ENCODE data around the gene PCCA.
A peak's percentile ranks its signal among the peaks of the same experiment; 100 is the strongest.

Gene PCCA

GRCh38 chr13:100478107-100478809, 389.4 kb downstream of the PCCA start:
- Histone ChIP-seq H3K4me3 (ENCODE audit: extremely low read depth, insufficient read depth, low read length, poor library complexity, severe bottlenecking) (no peak overlapping the region), H3K9me3 (ENCODE audit: control insufficient read depth, low read length) (no peaks in the 10 kb centered on the region), H3K36me3 (ENCODE audit: control insufficient read depth, insufficient read depth, low read length) (no peaks in the 10 kb centered on the region), H3K4me1 (ENCODE audit: control insufficient read depth, insufficient read depth, low read length, poor library complexity, severe bottlenecking) (no peaks in the 10 kb centered on the region), H3K27ac (ENCODE audit: low read depth, low read length, severe bottlenecking) (no peak overlapping the region)
- 83 to 84% methylated on average over 10 of the region's 12 CpGs for WGBS, 2 experiments (ENCODE audit: insufficient coverage in 2 of 2)

GRCh38 chr13:100480676-100481075, 391.8 kb downstream of the PCCA start:
- Histone ChIP-seq H3K4me3 (ENCODE audit: extremely low read depth, insufficient read depth, low read length, poor library complexity, severe bottlenecking) (no peak overlapping the region), H3K27ac (ENCODE audit: low read depth, low read length, severe bottlenecking) (no peak overlapping the region), H3K4me1 (ENCODE audit: control insufficient read depth, insufficient read depth, low read length, poor library complexity, severe bottlenecking) (no peaks in the 10 kb centered on the region), H3K9me3 (ENCODE audit: control insufficient read depth, low read length) (no peaks in the 10 kb centered on the region), H3K36me3 (ENCODE audit: control insufficient read depth, insufficient read depth, low read length) (no peaks in the 10 kb centered on the region)
- 81 to 91% methylated on average over 7 of the region's 9 CpGs for WGBS, 2 experiments (ENCODE audit: insufficient coverage in 2 of 2)

GRCh38 chr13:100483139-100483538, 394.2 kb downstream of the PCCA start:
- H3K27ac ChIP-seq (ENCODE audit: low read depth, low read length, severe bottlenecking), result no peak overlapping the region
- H3K4me3 ChIP-seq (ENCODE audit: extremely low read depth, insufficient read depth, low read length, poor library complexity, severe bottlenecking), result no peak overlapping the region
- H3K4me1 ChIP-seq (ENCODE audit: control insufficient read depth, insufficient read depth, low read length, poor library complexity, severe bottlenecking), result no peaks in the 10 kb centered on the region
- 78 to 83% methylated on average over 3 to 5 of the region's 6 CpGs for WGBS, 2 experiments (ENCODE audit: insufficient coverage in 2 of 2)
- no peaks in the 10 kb centered on the region for H3K9me3 ChIP-seq (ENCODE audit: control insufficient read depth, low read length)
- no peaks in the 10 kb centered on the region for H3K36me3 ChIP-seq (ENCODE audit: control insufficient read depth, insufficient read depth, low read length)

- H3K4me1 ChIP-seq (ENCODE audit: control insufficient read depth, insufficient read depth, low read length, poor library complexity, severe bottlenecking), result no peaks in the 10 kb centered on the region
- H3K36me3 ChIP-seq (ENCODE audit: control insufficient read depth, insufficient read depth, low read length), result no peaks in the 10 kb centered on the region
- 87 to 94% methylated on average over 3 to 7 of the region's 8 CpGs for WGBS, 2 experiments (ENCODE audit: insufficient coverage in 2 of 2)
- no peak overlapping the region for H3K4me3 ChIP-seq (ENCODE audit: extremely low read depth, insufficient read depth, low read length, poor library complexity, severe bottlenecking)
- H3K9me3 ChIP-seq (ENCODE audit: control insufficient read depth, low read length), result no peaks in the 10 kb centered on the region
- no peak overlapping the region for H3K27ac ChIP-seq (ENCODE audit: low read depth, low read length, severe bottlenecking)
Observed at GRCh38 chr13:100483841-100484381, 395.0 kb downstream of the PCCA start.

DNA sequence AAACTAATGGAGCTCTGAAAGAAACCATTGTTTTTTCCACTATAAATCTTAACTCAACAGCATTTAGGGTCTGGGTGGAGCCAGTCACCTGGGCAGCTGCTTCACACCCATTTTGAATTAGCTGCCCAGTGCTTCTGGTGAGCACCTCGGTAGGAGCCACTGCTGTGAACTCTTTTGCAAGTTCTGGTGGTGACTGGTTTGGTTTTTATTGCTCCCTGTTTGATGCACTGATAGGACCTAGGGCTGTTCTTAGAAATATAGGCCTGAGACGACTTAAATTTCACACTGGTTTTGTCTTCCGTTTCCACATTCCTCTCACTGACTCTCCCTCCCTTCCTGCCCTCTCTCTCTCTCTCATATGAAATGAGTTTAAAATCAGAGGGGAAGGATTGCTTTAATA, 395.8 kb downstream of the PCCA start:
- H3K27ac ChIP-seq (ENCODE audit: low read depth, low read length, severe bottlenecking), result no peak overlapping the region
- H3K4me1 ChIP-seq (ENCODE audit: control insufficient read depth, insufficient read depth, low read length, poor library complexity, severe bottlenecking), result no peaks in the 10 kb centered on the region
- H3K36me3 ChIP-seq (ENCODE audit: control insufficient read depth, insufficient read depth, low read length), result no peaks in the 10 kb centered on the region
- H3K9me3 ChIP-seq (ENCODE audit: control insufficient read depth, low read length), result no peaks in the 10 kb centered on the region
- WGBS, 2 experiments (ENCODE audit: insufficient coverage in 2 of 2), result 50% methylated on average over 1 of the region's 3 CpGs; no CpG with 5 or more reads in 1 of the 2 experiments
- no peak overlapping the region for H3K4me3 ChIP-seq (ENCODE audit: extremely low read depth, insufficient read depth, low read length, poor library complexity, severe bottlenecking)

GRCh38 chr13:100485265-100485664, 396.4 kb downstream of the PCCA start:
- H3K27ac ChIP-seq (ENCODE audit: low read depth, low read length, severe bottlenecking), result no peak overlapping the region
- H3K9me3 ChIP-seq (ENCODE audit: control insufficient read depth, low read length), result no peaks in the 10 kb centered on the region
- 100% methylated on average over 1 of the region's 2 CpGs for WGBS, 2 experiments (ENCODE audit: insufficient coverage in 2 of 2)
- no peaks in the 10 kb centered on the region for H3K4me1 ChIP-seq (ENCODE audit: control insufficient read depth, insufficient read depth, low read length, poor library complexity, severe bottlenecking)
- no peaks in the 10 kb centered on the region for H3K36me3 ChIP-seq (ENCODE audit: control insufficient read depth, insufficient read depth, low read length)
- H3K4me3 ChIP-seq (ENCODE audit: extremely low read depth, insufficient read depth, low read length, poor library complexity, severe bottlenecking), result no peak overlapping the region

GRCh38 chr13:100490692-100491091, 401.8 kb downstream of the PCCA start:
- Histone ChIP-seq H3K36me3 (ENCODE audit: control insufficient read depth, insufficient read depth, low read length) (no peaks in the 10 kb centered on the region), H3K27ac (ENCODE audit: low read depth, low read length, severe bottlenecking) (no peak overlapping the region), H3K4me3 (ENCODE audit: extremely low read depth, insufficient read depth, low read length, poor library complexity, severe bottlenecking) (no peak overlapping the region), H3K4me1 (ENCODE audit: control insufficient read depth, insufficient read depth, low read length, poor library complexity, severe bottlenecking) (peaks cover 5% of the 10 kb centered on the region), H3K9me3 (ENCODE audit: control insufficient read depth, low read length) (no peaks in the 10 kb centered on the region)
- WGBS, 2 experiments (ENCODE audit: insufficient coverage in 2 of 2), result 5 to 35% methylated on average over 2 to 3 of the region's 4 CpGs

DNA sequence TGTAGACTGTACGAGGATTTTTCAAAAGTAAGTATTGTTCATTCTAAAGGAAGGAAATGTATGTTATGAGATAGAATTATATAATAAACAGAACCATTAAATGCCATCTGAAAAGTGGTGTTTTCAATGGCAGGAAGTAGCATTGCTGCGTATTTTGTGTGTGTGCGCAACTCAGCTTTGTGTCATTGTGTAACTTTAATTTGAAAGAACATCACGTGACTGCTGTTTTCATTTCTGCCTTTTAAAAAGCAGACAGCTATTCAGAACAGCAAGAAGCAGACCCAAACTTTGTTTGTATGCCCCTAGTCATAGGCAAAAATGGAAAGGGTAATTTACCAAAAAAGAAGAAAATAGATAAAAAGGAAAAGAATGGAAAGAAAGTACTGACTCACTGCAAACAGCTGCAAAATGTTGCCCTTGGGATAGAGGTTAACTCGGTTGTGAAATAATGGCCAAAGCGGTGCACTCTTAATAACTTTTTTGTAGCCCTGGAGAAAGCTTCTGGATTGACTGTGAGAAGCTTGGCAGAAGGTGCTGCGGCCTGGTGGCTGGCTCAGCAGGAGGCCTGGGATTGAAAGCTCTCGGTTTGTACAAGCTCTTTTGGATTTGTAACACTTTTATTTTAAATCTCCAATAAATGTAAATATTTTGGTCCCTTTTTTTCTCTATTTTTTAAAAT, 402.4 kb downstream of the PCCA start:
- Histone ChIP-seq H3K4me3 (ENCODE audit: extremely low read depth, insufficient read depth, low read length, poor library complexity, severe bottlenecking) (no peak overlapping the region), H3K4me1 (ENCODE audit: control insufficient read depth, insufficient read depth, low read length, poor library complexity, severe bottlenecking) (peaks cover 5% of the 10 kb centered on the region), H3K36me3 (ENCODE audit: control insufficient read depth, insufficient read depth, low read length) (no peaks in the 10 kb centered on the region), H3K27ac (ENCODE audit: low read depth, low read length, severe bottlenecking) (no peak overlapping the region), H3K9me3 (ENCODE audit: control insufficient read depth, low read length) (no peaks in the 10 kb centered on the region)
- 63 to 71% methylated on average over 2 to 5 of the region's 8 CpGs for WGBS, 2 experiments (ENCODE audit: insufficient coverage in 2 of 2)

GRCh38 chr13:100493418-100493817, 404.5 kb downstream of the PCCA start:
- no peaks in the 10 kb centered on the region for H3K36me3 ChIP-seq (ENCODE audit: control insufficient read depth, insufficient read depth, low read length)
- H3K4me1 ChIP-seq (ENCODE audit: control insufficient read depth, insufficient read depth, low read length, poor library complexity, severe bottlenecking), result peaks cover 11% of the 10 kb centered on the region
- WGBS, 2 experiments (ENCODE audit: insufficient coverage in 2 of 2), result 94 to 100% methylated on average over 5 to 7 of the region's 7 CpGs
- no peak overlapping the region for H3K27ac ChIP-seq (ENCODE audit: low read depth, low read length, severe bottlenecking)
- no peaks in the 10 kb centered on the region for H3K9me3 ChIP-seq (ENCODE audit: control insufficient read depth, low read length)
- H3K4me3 ChIP-seq (ENCODE audit: extremely low read depth, insufficient read depth, low read length, poor library complexity, severe bottlenecking), result no peak overlapping the region

GRCh38 chr13:100495455-100495854, 406.6 kb downstream of the PCCA start:
- Histone ChIP-seq H3K36me3 (ENCODE audit: control insufficient read depth, insufficient read depth, low read length) (no peaks in the 10 kb centered on the region), H3K27ac (ENCODE audit: low read depth, low read length, severe bottlenecking) (no peak overlapping the region), H3K9me3 (ENCODE audit: control insufficient read depth, low read length) (no peaks in the 10 kb centered on the region), H3K4me3 (ENCODE audit: extremely low read depth, insufficient read depth, low read length, poor library complexity, severe bottlenecking) (no peak overlapping the region), H3K4me1 (ENCODE audit: control insufficient read depth, insufficient read depth, low read length, poor library complexity, severe bottlenecking) (peaks cover 27% of the 10 kb centered on the region)
- WGBS, 2 experiments (ENCODE audit: insufficient coverage in 2 of 2), result no CpG with 5 or more reads among the region's 1 CpG

DNA sequence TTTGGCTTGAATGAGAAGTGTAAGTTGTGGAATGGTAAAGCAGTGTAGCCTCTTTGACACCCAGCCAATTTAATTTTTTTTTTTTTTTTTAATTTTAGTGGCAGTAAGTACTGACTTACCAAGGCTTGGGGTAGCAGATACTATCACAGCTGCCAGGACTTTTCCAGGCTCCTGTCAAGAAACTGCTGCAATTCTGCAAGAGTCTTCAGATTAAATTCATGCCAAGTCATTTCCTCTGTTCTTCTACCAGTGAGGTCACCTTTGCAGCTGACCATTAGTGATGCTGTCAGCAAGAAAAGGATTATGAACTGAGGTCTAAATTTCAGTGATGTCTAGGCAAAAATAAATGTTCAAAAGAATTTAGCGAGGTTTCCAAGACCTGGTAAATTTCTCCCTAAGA, 408.5 kb downstream of the PCCA start:
- Histone ChIP-seq H3K9me3 (ENCODE audit: control insufficient read depth, low read length) (no peaks in the 10 kb centered on the region), H3K36me3 (ENCODE audit: control insufficient read depth, insufficient read depth, low read length) (no peaks in the 10 kb centered on the region), H3K4me3 (ENCODE audit: extremely low read depth, insufficient read depth, low read length, poor library complexity, severe bottlenecking) (no peak overlapping the region), H3K4me1 (ENCODE audit: control insufficient read depth, insufficient read depth, low read length, poor library complexity, severe bottlenecking) (peaks cover 25% of the 10 kb centered on the region), H3K27ac (ENCODE audit: low read depth, low read length, severe bottlenecking) (peak overlapping the region; percentile 12)
- WGBS, 2 experiments (ENCODE audit: insufficient coverage in 2 of 2), result 90 to 100% methylated on average over 1 of the region's 1 CpG

All from mesodermal cell (in vitro differentiated cells).